ENCODE measurements around the gene DACH1. TPM values are rescaled to one million over a fixed set of nuclear protein-coding genes. Genes with fewer than 3 reads are reported as not detected.

DACH1 gene
- total and polyA plus RNA-seq, 12 donors = 1.2 to 5.2 (median 2.6) TPM

GRCh38 chr13:71798707-71799106 lies 68.3 kb downstream of the DACH1 start:
- no peak for TF ChIP-seq CTCF (IDR thresholded peaks at IDR 0.05)
- Histone ChIP-seq H3K4me3 (no peak overlapping the region), H3K27ac (no peak overlapping the region), H3K27me3 (no peaks in the 10 kb centered on the region), H3K36me3 (no peaks in the 10 kb centered on the region), H3K9me3 (no peaks in the 10 kb centered on the region), H3K4me1 (peaks cover 0 to 23% (median 0%) of the 10 kb centered on the region in 9 donors)
- 86 to 100% methylated on average over 1 of the region's 1 CpG for WGBS, 2 donors
- ATAC-seq (no peak), DNase-seq (no peak)
- intact Hi-C loops (cut with DNase I) = loop anchor here in 1 of 10 donors (5.0 kb wide), 1 partner anchor 34 kb away; no protein-coding TSS in a partner anchor

- TF ChIP-seq CTCF (IDR thresholded peaks at IDR 0.05) = no peak
- Histone ChIP-seq H3K9me3 (no peaks in the 10 kb centered on the region), H3K4me1 (peaks cover 0 to 19% (median 0%) of the 10 kb centered on the region in 9 donors), H3K27ac (no peak overlapping the region), H3K4me3 (no peak overlapping the region), H3K27me3 (no peaks in the 10 kb centered on the region), H3K36me3 (no peaks in the 10 kb centered on the region)
- no peak for DNase-seq
- no peak for ATAC-seq
- WGBS, 2 donors = 52 to 73% methylated on average over 5 of the region's 5 CpGs
- intact Hi-C loops (cut with DNase I) = loop anchor here in 1 of 10 donors (5.0 kb wide), 1 partner anchor 35 kb away; no protein-coding TSS in a partner anchor
Measured at GRCh38 chr13:71797517-71797916, 69.5 kb downstream of the DACH1 start.

GRCh38 chr13:71789693-71790329 lies 77.2 kb downstream of the DACH1 start:
- no peak for ATAC-seq

GRCh38 chr13:71789037-71789436 lies 78.0 kb downstream of the DACH1 start:
- ATAC-seq (no peak), DNase-seq (no peak)
- H3K36me3 ChIP-seq = no peaks in the 10 kb centered on the region
- H3K27me3 ChIP-seq = no peaks in the 10 kb centered on the region
- intact Hi-C loops (cut with DNase I) = loop anchor here in 1 of 10 donors (5.0 kb wide), 1 partner anchor 73 kb away; no protein-coding TSS in a partner anchor
- no peaks in the 10 kb centered on the region for H3K9me3 ChIP-seq
- no peak overlapping the region for H3K27ac ChIP-seq
- no peak overlapping the region for H3K4me3 ChIP-seq
- no peak for TF ChIP-seq CTCF (IDR thresholded peaks at IDR 0.05)
- H3K4me1 ChIP-seq = peaks cover 0 to 9% (median 0%) of the 10 kb centered on the region in 9 donors

More at GRCh38 chr13:71789693-71790329, 77.2 kb downstream of the DACH1 start:
- Histone ChIP-seq H3K27ac (peak overlapping the region in 1 of 10 donors; percentile 8), H3K4me1 (peaks cover 0 to 9% (median 0%) of the 10 kb centered on the region in 9 donors), H3K36me3 (no peaks in the 10 kb centered on the region), H3K27me3 (no peaks in the 10 kb centered on the region), H3K4me3 (no peak overlapping the region), H3K9me3 (no peaks in the 10 kb centered on the region)
- intact Hi-C loops (cut with DNase I) = loop anchor here in 1 of 10 donors (5.0 kb wide), 1 partner anchor 72 kb away; no protein-coding TSS in a partner anchor
- WGBS, 2 donors = 59 to 62% methylated on average over 5 of the region's 5 CpGs
- DNase-seq = no peak
- no peak for TF ChIP-seq CTCF (IDR thresholded peaks at IDR 0.05)

Data from heart right ventricle (tissue), 16 donors.